ENCODE data around the gene VNN1.

- TF ChIP-seq CTCF (IDR thresholded peaks at IDR 0.05; ENCODE audit: low read length) = no peak
- TF ChIP-seq EZH2 (IDR thresholded peaks at IDR 0.05; ENCODE audit: borderline replicate concordance, low read length) = no peak
These were observed 32.2 kb upstream of the VNN1 start for GRCh38 chr6:132746048-132746447.
